ENCODE measurements around the gene CRIM1. TPM values are rescaled to one million over a fixed set of nuclear protein-coding genes. Genes with fewer than 3 reads are reported as not detected.

CRIM1 gene
- total RNA-seq, 1 donor from 2014 or later = 35.3 TPM

DNA sequence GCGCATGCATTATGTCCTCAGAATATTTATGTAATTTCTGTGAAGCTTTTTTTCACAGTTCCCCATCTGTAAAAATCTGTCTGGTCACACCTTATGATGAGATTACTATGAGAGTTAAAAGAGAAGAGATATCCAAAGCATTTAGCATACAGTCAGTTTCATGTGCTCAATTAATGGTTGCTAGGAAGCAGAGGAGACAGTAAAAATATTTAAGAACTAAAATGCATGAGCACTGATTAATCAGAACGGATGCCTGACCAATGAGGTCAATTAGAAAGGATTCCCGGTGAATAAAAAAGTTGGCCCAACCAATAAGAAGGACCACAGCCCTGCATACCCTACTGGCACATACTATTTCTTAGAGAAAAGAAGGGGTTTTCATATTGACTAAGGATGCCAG, 12.0 kb upstream of the CRIM1 start:
- Histone ChIP-seq H3K36me3 (ENCODE audit: control insufficient read depth, insufficient read depth, low read length) (no peaks in the 10 kb centered on the region), H3K4me3 (ENCODE audit: low read depth, low read length) (no peak overlapping the region), H3K27me3 (ENCODE audit: control insufficient read depth, insufficient read depth, low read length) (no peaks in the 10 kb centered on the region)
- FAIRE-seq (no peak), DNase-seq (ENCODE audit: low read depth) (no peak)
- TF ChIP-seq, protein P1, sequence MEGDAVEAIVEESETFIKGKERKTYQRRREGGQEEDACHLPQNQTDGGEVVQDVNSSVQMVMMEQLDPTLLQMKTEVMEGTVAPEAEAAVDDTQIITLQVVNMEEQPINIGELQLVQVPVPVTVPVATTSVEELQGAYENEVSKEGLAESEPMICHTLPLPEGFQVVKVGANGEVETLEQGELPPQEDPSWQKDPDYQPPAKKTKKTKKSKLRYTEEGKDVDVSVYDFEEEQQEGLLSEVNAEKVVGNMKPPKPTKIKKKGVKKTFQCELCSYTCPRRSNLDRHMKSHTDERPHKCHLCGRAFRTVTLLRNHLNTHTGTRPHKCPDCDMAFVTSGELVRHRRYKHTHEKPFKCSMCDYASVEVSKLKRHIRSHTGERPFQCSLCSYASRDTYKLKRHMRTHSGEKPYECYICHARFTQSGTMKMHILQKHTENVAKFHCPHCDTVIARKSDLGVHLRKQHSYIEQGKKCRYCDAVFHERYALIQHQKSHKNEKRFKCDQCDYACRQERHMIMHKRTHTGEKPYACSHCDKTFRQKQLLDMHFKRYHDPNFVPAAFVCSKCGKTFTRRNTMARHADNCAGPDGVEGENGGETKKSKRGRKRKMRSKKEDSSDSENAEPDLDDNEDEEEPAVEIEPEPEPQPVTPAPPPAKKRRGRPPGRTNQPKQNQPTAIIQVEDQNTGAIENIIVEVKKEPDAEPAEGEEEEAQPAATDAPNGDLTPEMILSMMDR (IDR thresholded peaks at IDR 0.05; ENCODE audit: insufficient read depth, low read length, severe bottlenecking) = no peak

DNA sequence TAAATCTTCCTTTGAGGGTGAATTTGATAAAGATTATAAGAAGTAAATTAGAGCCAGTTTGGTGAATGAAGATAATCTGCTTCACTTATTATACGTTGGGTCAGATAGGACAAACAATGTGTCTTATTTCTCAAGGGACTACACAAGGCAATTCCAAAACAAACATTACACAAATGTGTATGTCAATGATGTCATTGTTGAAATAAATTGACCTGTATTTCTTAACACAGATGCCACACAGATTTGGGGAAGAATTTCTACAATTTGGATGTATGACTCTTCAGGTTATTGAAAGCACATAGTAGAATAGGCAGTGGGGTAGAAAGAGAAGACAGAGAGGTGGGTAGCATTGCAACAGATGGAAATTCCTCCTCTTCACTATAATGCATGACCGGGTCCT, 6.9 kb upstream of the CRIM1 start:
- no peaks in the 10 kb centered on the region for H3K27me3 ChIP-seq (ENCODE audit: control insufficient read depth, insufficient read depth, low read length)
- no peak for DNase-seq (ENCODE audit: low read depth)
- no peak for FAIRE-seq
- H3K4me3 ChIP-seq (ENCODE audit: low read depth, low read length) = no peak overlapping the region
- TF ChIP-seq, protein P1 (IDR thresholded peaks at IDR 0.05; ENCODE audit: insufficient read depth, low read length, severe bottlenecking) = no peak
- H3K36me3 ChIP-seq (ENCODE audit: control insufficient read depth, insufficient read depth, low read length) = no peaks in the 10 kb centered on the region

DNA sequence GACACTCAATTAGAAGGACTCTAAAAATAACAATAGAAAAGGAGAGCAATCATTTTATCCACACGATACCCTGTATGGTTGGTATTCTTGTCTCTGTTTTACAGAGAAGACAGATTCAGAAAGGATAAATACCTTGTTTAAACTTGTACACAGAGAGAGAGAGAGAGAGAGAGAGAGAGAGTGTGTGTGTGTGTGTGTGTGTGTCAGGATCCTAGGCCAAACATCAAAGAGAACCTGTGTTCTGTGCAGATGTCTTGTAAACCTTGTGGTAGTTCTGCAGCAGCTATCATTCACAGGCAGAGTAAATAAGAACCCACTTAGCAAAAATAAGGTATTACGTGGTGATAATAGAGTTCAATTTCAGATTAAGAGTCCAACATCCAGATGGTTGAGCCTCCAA, 4.3 kb upstream of the CRIM1 start:
- Histone ChIP-seq H3K36me3 (ENCODE audit: control insufficient read depth, insufficient read depth, low read length) (no peaks in the 10 kb centered on the region), H3K4me3 (ENCODE audit: low read depth, low read length) (no peak overlapping the region), H3K27me3 (ENCODE audit: control insufficient read depth, insufficient read depth, low read length) (no peaks in the 10 kb centered on the region)
- DNase-seq (ENCODE audit: low read depth) = no peak
- TF ChIP-seq, protein P1 (IDR thresholded peaks at IDR 0.05; ENCODE audit: insufficient read depth, low read length, severe bottlenecking) = no peak
- FAIRE-seq = no peak

DNA sequence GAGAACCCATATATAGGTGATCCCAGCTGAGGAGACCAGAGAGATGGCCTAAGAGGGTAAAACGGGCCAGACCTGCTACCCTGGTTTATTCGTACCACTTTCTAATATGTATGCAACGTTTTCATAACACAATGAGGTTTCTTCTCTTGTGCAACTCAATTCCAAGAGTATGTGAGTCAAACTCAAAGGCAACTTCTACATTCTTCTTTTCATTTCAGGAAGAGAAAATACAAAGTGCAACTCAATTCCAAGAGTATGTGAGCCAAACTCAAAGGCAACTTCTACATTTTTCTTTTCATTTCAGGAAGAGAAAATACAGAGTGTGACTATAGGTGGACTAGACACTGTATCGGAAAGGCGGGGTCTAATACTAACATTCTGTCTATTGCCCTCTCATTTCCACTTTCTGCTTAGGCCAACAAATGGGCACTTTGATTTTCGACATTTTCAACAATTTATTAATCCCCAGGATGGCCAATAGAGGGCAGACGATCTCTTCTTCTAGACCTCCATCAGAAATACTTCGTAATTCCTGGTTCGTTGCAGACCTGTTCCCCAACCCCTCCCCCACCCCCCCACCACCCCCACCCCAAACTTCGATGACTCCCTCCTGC, 3.7 kb upstream of the CRIM1 start:
- H3K36me3 ChIP-seq (ENCODE audit: control insufficient read depth, insufficient read depth, low read length) = no peaks in the 10 kb centered on the region
- H3K27me3 ChIP-seq (ENCODE audit: control insufficient read depth, insufficient read depth, low read length) = no peaks in the 10 kb centered on the region
- DNase-seq (ENCODE audit: low read depth) (peak; percentile 59), FAIRE-seq (no peak)
- no peak overlapping the region for H3K4me3 ChIP-seq (ENCODE audit: low read depth, low read length)
- TF ChIP-seq, protein P1 (IDR thresholded peaks at IDR 0.05; ENCODE audit: insufficient read depth, low read length, severe bottlenecking) = peak; percentile 57

DNA sequence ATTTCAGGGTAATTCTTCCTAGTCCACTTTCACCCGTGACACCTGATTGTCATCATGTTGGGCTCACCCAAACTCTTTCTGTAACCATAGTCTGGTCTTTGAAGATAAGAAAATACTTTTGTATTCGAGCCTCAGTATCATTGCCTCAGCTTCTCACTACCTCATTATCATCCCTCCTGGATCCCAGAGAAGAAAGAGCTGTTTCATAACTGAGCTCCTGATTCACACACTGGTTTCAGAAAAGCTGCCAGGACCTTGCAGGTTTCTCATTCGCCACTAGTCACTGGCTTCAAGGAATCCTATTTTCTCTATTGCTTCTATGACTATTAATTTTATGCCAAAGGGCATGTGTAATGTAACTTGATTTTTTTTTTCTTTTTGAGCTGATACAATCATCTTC, 2.9 kb upstream of the CRIM1 start:
- Histone ChIP-seq H3K27me3 (ENCODE audit: control insufficient read depth, insufficient read depth, low read length) (no peaks in the 10 kb centered on the region), H3K36me3 (ENCODE audit: control insufficient read depth, insufficient read depth, low read length) (no peaks in the 10 kb centered on the region), H3K4me3 (ENCODE audit: low read depth, low read length) (no peak overlapping the region)
- DNase-seq (ENCODE audit: low read depth) (peak; percentile 84), FAIRE-seq (no peak)
- TF ChIP-seq, protein P1 (IDR thresholded peaks at IDR 0.05; ENCODE audit: insufficient read depth, low read length, severe bottlenecking) = peak; percentile 16

DNA sequence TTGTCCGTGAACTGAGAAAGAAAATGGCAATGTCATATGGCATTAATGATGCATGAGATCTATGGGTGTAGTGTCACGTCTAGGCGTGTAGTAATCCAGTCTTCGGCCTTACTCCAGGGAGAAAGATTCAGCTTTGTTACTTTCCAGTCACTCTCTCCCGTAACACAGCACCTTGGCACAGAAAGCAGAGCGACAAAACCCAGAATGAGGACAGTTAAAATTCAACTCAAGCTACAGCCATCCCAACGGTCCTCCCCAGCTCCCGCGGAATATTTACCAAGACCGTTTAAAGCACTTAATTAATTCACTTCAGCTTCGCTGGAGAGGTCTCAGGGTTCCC, 797 bp upstream of the CRIM1 start:
- Histone ChIP-seq H3K4me3 (ENCODE audit: low read depth, low read length) (peak overlapping the region; percentile 69), H3K27me3 (ENCODE audit: control insufficient read depth, insufficient read depth, low read length) (no peaks in the 10 kb centered on the region), H3K36me3 (ENCODE audit: control insufficient read depth, insufficient read depth, low read length) (no peaks in the 10 kb centered on the region)
- no peak for DNase-seq (ENCODE audit: low read depth)
- TF ChIP-seq, protein P1 (IDR thresholded peaks at IDR 0.05; ENCODE audit: insufficient read depth, low read length, severe bottlenecking) = no peak
- FAIRE-seq = no peak

Data from bronchial epithelial cell (primary cell).